Small intestine (tissue), 7 donors: ENCODE results near the gene PTRHD1. TPM values are rescaled to one million over a fixed set of nuclear protein-coding genes. Genes with fewer than 3 reads are reported as not detected.

Experiments
- DNase-seq, 2 donors: peaks; one replicate each; pipeline versions ENCODE4 v3.0.0 to v3.0.0-alpha.2; 2013
- FAIRE-seq: peaks from 2 replicates; lab custom pipeline; 2012; peaks lifted over from hg19 to GRCh38; lab: Jason Lieb, UNC
- H3K27ac ChIP-seq, 3 donors: one replicate each; pipeline ENCODE4 v1.5.1; 2013; ENCODE audit warnings: low read length in 2 of 3, mild to moderate bottlenecking in 2 of 3, control low read depth in 1 of 3, inconsistent platforms in 1 of 3, low read depth in 1 of 3, moderate library complexity in 1 of 3
- H3K27me3 ChIP-seq, 3 donors: one replicate each; pipeline ENCODE4 v1.6.1; 2013; ENCODE audit warnings: low read length in 3 of 3, inconsistent platforms in 1 of 3; ENCODE audit not compliant: control insufficient read depth in 3 of 3, insufficient read depth in 3 of 3
- H3K36me3 ChIP-seq, 3 donors: one replicate each; pipeline ENCODE4 v1.6.1; 2013; ENCODE audit warnings: low read length in 3 of 3, inconsistent platforms in 1 of 3, low read depth in 1 of 3, mild to moderate bottlenecking in 1 of 3, moderate library complexity in 1 of 3; ENCODE audit not compliant: control insufficient read depth in 3 of 3, insufficient read depth in 2 of 3
- H3K4me1 ChIP-seq, 3 donors: one replicate each; pipeline ENCODE4 v1.6.1; 2013; ENCODE audit warnings: low read length in 2 of 3, inconsistent platforms in 1 of 3, low read depth in 1 of 3, mild to moderate bottlenecking in 1 of 3, moderate library complexity in 1 of 3; ENCODE audit not compliant: control insufficient read depth in 3 of 3, insufficient read depth in 2 of 3
- H3K4me3 ChIP-seq, 3 donors: one replicate each; pipeline ENCODE4 v1.5.1; 2013; ENCODE audit warnings: low read length in 3 of 3, control low read depth in 1 of 3, inconsistent platforms in 1 of 3, low read depth in 1 of 3, mild to moderate bottlenecking in 1 of 3, moderate library complexity in 1 of 3
- H3K9me3 ChIP-seq, 2 donors: one replicate each; pipeline ENCODE4 v1.6.1; 2013; ENCODE audit warnings: low read depth in 1 of 2, low read length in 1 of 2; ENCODE audit not compliant: control insufficient read depth in 2 of 2, insufficient read depth in 1 of 2
- WGBS, 3 donors: extraction: QIAGEN DNeasy Blood & Tissue Kit; methylation state at CpG; one replicate each; pipeline ENCODE4 v1.1.7; 2013; 5-methylcytosine and 5-hydroxymethylcytosine counted together
- polyA plus RNA-seq, 4 donors: library from polyadenylated mRNA; stranded (reverse) in 3 of 4; unstranded in 1 of 4; fragments of 200-250 nt in 3 of 4; fragments of 120-200 nt in 1 of 4; gene quantifications; one replicate each; pipeline versions ENCODE4 v1.2.1 to v1.2.3, GENCODE V29; 2013
- donor health status: healthy with polysubstance abuse.
- donor health status: control.
- donor health status: control.
- donor health status: Bipolar disorder and iron deficiency.
- donor health status: healthy.

Gene PTRHD1
- polyA plus RNA-seq, 4 donors: 36.4 to 43.0 (median 39.9) TPM

DNA sequence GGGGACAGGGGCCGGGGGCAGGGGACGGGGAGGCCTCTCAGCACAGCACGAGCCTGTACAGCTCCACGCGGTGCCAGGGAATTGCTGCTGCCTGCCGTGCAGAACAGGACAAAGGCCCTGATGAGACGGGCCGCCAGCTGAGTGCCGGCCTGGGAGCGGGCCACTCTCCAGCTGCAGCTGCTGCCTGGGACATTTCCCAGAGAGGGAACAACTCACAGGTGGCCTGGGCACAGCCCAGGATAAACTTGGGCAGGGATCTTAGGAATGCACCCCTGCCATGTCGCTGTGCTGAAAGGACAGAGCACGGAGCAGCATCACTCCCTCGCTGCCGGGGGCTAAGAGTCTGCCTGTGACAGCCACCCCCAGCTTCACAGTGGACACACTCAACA is 38.9 kb upstream of the PTRHD1 start:
- peaks cover 0 to 48% (median 6%) of the 10 kb centered on the region in 3 donors for H3K36me3 ChIP-seq
- peaks cover 0 to 4% (median 0%) of the 10 kb centered on the region in 3 donors for H3K4me1 ChIP-seq
- no peak overlapping the region for H3K4me3 ChIP-seq
- no peak for FAIRE-seq
- 29 to 78% (median 46%) methylated on average over 13 to 14 of the region's 14 CpGs for WGBS, 3 donors
- peak in 1 of 2 donors; percentile 35 for DNase-seq
- H3K27ac ChIP-seq: no peak overlapping the region
- no peaks in the 10 kb centered on the region for H3K27me3 ChIP-seq
- H3K9me3 ChIP-seq: no peaks in the 10 kb centered on the region

DNA sequence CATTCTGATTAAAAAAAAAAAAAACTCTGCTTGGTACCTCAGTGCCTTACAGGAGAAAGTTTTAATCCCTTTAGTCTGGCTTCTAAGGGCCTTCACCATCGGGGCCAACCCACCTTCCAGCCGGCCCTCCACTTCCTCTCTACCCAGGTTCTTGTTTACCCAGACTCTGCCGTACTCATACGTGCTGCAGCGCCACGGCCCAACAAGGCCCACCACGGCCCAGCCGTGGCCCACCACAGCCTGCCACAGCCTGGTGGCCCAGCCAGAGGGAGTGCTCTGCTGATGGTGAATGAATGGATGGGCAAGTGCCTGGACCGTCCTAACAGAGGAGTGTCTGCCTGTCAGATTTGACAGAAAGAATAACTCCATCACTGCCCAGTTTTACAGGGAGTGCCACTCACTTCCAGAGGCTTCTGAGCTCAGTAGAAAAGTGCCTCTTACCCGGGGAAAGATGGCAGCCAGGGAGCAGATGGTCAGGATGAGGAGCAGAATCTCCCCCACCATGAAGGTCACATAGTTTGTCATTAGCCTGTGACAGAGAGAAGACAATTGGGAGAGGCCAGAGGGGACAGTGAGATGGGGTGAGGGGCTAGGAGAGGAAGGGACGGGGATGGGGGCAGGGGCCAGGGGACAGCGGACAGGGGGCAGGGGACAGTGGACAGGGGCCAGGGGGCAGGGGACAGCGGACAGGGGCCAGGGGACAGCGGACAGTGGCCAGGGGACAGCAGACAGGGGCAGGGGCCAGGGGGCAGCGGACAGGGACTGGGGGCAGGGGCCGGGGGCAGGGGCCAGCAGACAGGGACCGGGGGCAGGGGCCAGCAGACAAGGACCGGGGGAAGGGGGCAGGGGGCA is 38.3 kb upstream of the PTRHD1 start:
- WGBS, 3 donors: 80 to 89% (median 85%) methylated on average over 15 to 18 of the region's 18 CpGs
- FAIRE-seq: no peak
- peaks cover 0 to 41% (median 6%) of the 10 kb centered on the region in 3 donors for H3K36me3 ChIP-seq
- H3K9me3 ChIP-seq: no peaks in the 10 kb centered on the region
- no peaks in the 10 kb centered on the region for H3K27me3 ChIP-seq
- H3K4me3 ChIP-seq: no peak overlapping the region
- H3K4me1 ChIP-seq: peaks cover 0 to 4% (median 2%) of the 10 kb centered on the region in 3 donors
- no peak overlapping the region for H3K27ac ChIP-seq
- DNase-seq: no peak

DNA sequence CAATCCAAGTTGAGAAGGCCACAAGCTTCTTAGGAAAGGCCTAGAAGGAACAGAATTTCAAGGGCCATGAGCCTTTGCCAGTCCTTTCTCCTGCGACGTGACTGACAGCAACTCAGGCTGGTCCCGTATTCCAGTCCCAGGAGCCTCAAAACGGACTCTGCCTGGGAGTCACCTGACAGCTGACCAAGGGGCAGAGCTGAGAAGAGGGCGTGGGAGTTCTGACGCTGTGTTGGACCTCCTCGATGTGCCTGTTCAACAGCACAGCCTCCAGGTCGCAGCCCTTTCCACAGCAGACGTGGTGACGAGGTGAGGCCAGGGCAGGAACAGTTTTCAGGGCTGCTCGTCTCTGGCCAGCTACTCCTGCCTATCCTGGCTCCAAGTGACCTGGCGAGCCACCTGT is 37.6 kb upstream of the PTRHD1 start:
- H3K4me3 ChIP-seq: no peak overlapping the region
- peak overlapping the region in 1 of 3 donors; percentile 63 for H3K27ac ChIP-seq
- no peaks in the 10 kb centered on the region for H3K9me3 ChIP-seq
- peaks cover 0 to 36% (median 6%) of the 10 kb centered on the region in 3 donors for H3K36me3 ChIP-seq
- H3K27me3 ChIP-seq: no peaks in the 10 kb centered on the region
- 89 to 94% (median 90%) methylated on average over 12 of the region's 12 CpGs for WGBS, 3 donors
- H3K4me1 ChIP-seq: peaks cover 0 to 4% (median 2%) of the 10 kb centered on the region in 3 donors
- DNase-seq: peak in 1 of 2 donors; percentile 64
- no peak for FAIRE-seq

DNA sequence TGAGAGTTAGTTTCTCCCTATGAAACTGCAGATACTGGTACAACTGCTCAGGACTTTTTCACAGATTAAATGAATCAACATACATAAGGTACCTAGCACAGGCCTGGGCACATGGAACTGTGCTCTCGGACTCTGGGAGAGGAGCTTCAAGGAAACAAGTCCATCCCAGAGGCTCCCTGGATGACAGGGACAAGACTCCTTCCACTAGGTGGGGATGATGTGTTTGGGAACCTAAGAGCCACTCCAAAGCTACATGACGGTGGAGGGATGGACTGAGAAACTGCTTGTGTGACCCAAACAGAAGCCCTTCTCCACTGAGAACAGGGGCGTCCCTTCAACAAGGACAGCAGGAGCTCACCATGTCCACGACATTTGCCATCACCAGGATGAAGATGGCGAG is 37.2 kb upstream of the PTRHD1 start:
- FAIRE-seq (no peak), DNase-seq (peak in 1 of 2 donors; percentile 13)
- WGBS, 3 donors: 91 to 92% (median 91%) methylated on average over 5 of the region's 5 CpGs
- H3K36me3 ChIP-seq: peaks cover 0 to 40% (median 6%) of the 10 kb centered on the region in 3 donors
- H3K27ac ChIP-seq: peak overlapping the region in 1 of 3 donors; percentile 63
- H3K9me3 ChIP-seq: no peaks in the 10 kb centered on the region
- no peak overlapping the region for H3K4me3 ChIP-seq
- H3K4me1 ChIP-seq: peaks cover 0 to 4% (median 2%) of the 10 kb centered on the region in 3 donors
- H3K27me3 ChIP-seq: no peaks in the 10 kb centered on the region

DNA sequence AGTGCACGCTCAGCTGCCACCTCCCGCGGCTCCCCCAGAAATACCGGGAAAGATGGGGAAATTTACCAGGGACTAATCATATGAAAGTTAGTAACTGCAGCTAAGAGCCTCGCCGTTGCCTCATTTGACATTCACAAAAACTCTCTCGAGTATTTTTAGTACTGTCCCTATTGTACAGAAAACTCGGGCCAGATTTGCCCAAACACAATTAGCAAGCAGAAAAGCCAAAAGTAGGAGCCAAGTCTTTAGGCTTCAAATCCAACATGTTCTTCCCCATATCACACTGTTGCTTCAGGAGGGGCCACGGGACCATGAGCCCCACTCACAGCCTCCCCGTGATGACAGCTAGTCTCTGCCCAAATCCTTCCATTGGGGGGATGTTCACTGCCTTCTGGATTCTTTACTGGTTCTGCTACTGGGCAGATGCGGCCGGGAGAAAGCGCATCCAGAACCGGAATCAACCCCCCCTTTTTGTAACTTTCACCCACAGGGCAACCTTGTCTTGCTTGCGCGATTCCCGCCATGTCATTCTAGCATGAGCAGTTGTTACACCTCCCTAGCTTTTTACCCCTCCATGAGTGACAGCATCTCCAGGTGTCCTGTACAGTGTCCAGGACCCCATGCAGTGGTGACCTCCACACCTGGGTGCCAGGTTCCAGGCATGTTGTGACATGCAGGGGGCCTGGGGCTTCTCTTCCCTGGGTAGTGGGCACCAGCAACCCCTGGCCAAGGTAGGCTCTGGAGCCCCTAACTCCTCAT is 35.2 kb upstream of the PTRHD1 start:
- Histone ChIP-seq H3K27ac (no peak overlapping the region), H3K36me3 (peaks cover 0 to 42% (median 0%) of the 10 kb centered on the region in 3 donors), H3K4me1 (peaks cover 0 to 4% (median 2%) of the 10 kb centered on the region in 3 donors), H3K9me3 (no peaks in the 10 kb centered on the region), H3K27me3 (no peaks in the 10 kb centered on the region), H3K4me3 (no peak overlapping the region)
- no peak for FAIRE-seq
- DNase-seq: no peak
- 84 to 92% (median 84%) methylated on average over 17 of the region's 17 CpGs for WGBS, 3 donors

DNA sequence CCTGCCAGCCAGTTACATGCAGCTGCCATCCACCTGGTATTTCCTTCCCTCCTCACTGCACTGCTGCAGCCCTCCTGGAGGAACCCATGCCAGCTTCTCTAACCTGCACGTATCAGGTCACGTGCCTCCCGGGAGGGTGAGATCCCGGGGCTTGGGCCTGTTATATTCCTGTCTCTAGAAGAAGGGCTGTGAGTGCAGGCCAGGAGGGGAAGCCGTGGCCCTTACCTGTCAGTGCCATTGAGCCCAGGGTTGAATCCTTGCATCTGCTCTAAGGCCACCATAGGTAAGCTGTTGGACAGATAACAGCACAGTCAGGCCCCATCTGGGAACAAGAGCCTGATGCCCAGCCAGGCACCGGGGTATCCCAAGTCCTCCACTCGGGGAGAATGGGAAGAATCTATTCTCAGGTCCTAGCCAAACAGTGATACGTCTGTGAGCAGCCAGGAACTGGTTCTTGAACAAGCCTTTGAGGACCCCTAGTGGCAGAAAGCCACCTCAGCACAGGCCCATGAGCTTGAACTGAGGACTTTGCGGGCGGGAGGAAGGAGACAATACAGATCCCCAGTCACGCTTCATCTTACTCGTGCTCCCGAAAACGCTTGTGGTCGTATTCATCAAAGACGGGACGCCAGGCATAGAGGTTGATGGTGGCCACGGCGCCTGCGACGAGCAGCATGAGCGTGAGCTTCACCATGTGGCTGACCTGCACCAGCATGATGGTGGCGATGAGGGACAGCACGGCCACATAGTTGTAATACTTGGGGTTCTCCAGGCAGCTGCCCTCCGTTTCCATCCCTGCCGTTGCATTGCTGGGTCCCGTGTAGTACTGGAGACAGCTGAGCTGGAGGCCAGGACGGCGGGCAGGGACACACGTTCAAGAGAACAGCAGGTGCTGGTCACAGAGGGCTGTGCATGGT is 34.4 kb upstream of the PTRHD1 start:
- peak; percentile 83 to 89 for DNase-seq
- H3K4me3 ChIP-seq: no peak overlapping the region
- no peak for FAIRE-seq
- H3K27ac ChIP-seq: no peak overlapping the region
- WGBS, 3 donors: 34 to 47% (median 40%) methylated on average over 30 of the region's 30 CpGs
- H3K4me1 ChIP-seq: peaks cover 0 to 4% (median 2%) of the 10 kb centered on the region in 3 donors
- no peaks in the 10 kb centered on the region for H3K27me3 ChIP-seq
- no peaks in the 10 kb centered on the region for H3K9me3 ChIP-seq
- peaks cover 0 to 44% (median 0%) of the 10 kb centered on the region in 3 donors for H3K36me3 ChIP-seq

DNA sequence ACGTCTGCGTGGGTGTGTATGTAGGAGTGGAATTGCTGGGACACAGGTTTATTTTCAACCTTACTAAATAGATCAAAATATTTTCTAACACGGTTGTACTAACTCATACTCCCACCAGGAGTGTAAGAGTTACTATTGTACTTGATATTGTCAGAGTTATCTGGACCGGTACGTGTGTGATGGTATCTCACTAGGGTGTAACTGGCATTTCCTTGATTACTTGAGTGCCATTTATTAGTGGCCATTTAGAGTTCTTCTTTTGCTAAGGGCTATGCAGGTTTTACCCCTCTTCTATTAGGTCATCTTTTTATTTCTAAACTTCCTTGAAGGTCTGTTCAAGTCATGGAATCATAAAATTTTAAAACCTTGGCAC is 33.6 kb upstream of the PTRHD1 start:
- no peak overlapping the region for H3K4me3 ChIP-seq
- no peak for DNase-seq
- H3K27ac ChIP-seq: no peak overlapping the region
- WGBS, 3 donors: 41 to 52% (median 50%) methylated on average over 5 of the region's 5 CpGs
- H3K9me3 ChIP-seq: no peaks in the 10 kb centered on the region
- no peak for FAIRE-seq
- no peaks in the 10 kb centered on the region for H3K27me3 ChIP-seq
- peaks cover 0 to 50% (median 0%) of the 10 kb centered on the region in 3 donors for H3K36me3 ChIP-seq
- peaks cover 0 to 4% (median 2%) of the 10 kb centered on the region in 3 donors for H3K4me1 ChIP-seq
